GM18858 (cell line): ENCODE measurements around the gene ZNF322.
A peak's percentile ranks its signal among the peaks of the same experiment; 100 is the strongest.
"Not testable (repeated sequence)": the region's sequence is repeated elsewhere in the genome, so short reads cannot be mapped to it uniquely, and the experiment has no call there.

ENCODE experiments used
- ATAC-seq: cut with Tn5 transposase; IDR thresholded peaks from one replicate; pipeline ENCODE4 v1.9.1; 2021; ENCODE audit not compliant: unreplicated experiment

The ZNF322 gene

GRCh38 chr6:26659042-26659999 is at the start of gene ZNF322:
TSS of gene ZNF322 (minus strand) at chr6:26659746. CDS start at chr6:26638553, 21,193 bp downstream.
- peak; percentile 93 for ATAC-seq

DNA sequence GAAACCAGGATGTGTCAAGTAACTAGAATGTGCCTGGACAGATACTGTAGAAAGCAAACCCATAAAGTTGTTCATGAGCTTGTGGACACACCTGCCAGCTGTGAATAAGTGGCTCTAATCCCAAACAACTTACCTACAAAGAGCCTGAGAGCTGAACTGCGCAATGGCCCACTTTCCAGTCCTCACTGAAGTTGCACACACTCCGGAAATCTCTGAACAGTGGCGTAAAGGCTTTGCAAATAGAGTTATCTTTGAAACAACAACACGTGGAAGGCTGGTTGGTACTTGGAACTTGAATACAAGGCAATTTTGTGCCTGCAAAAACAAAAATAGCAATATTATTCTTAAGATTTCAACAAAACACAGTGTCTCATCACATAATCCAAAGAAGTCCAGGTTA is 46.2 kb upstream of the ZNF322 start:
- ATAC-seq: not testable (repeated sequence)

DNA sequence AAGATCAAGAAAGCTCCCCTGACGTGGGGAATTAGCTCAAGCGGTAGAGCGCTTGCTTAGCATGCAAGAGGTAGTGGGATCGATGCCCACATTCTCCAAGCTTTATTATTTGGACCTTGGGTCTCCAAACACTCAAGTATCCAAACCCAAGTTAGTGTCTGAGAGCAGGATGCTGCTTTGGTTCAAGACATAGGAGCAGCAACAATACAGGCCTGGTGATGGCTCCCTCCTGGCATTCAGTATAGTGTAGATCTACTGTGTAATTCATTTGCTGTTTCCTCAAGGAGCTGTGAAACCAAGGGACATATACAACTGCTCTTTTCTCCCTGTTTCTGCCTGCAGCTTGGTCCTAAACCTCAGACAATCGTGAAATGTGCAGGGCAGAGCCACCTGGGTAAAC is 45.8 kb upstream of the ZNF322 start:
- ATAC-seq: not testable (repeated sequence)

- not testable (repeated sequence) for ATAC-seq
These were observed 41.6 kb upstream of the ZNF322 start for GRCh38 chr6:26701023-26701747.

- ATAC-seq: not testable (repeated sequence)
These were observed 38.0 kb upstream of the ZNF322 start for GRCh38 chr6:26697496-26697895.

GRCh38 chr6:26689324-26689947 is 29.9 kb upstream of the ZNF322 start:
- not testable (repeated sequence) for ATAC-seq

GRCh38 chr6:26682435-26683042 is 23.0 kb upstream of the ZNF322 start:
- not testable (repeated sequence) for ATAC-seq

DNA sequence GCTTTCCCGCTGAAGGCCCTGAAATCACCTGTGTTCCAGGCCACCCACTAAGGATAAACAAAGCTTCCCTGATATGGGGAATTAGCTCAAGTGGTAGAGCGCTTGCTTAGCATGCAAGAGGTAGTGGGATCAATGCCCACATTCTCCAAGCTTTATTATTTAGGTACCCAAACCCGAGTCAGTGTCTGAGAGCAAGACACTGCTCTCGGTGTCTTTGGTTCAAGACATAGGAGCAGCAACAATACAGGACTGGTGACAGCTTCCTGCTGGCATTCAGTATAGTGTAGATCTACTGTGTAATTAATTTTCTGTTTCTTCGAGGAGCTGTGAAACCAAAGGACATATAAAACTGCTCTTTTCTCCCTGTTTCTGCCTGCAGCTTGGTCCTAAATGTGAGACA is 13.7 kb upstream of the ZNF322 start:
- ATAC-seq: not testable (repeated sequence)

DNA sequence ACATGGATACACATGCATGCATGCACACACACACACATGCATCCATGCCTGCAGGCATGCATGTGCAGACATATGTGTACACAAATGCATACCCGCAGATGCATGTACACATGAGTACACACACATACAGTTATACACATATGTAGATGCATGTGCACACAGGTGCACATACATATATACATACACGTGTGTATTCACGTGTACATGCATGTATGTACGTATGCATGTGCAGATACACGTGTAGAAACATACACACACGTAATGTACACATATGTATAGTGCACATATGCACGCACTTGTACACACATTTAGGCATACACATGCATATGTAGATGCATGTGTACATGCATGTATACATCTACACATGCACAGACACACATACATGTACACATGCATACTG is 11.0 kb upstream of the ZNF322 start:
- ATAC-seq: not testable (repeated sequence)

GRCh38 chr6:26670003-26670402 is 10.5 kb upstream of the ZNF322 start:
- ATAC-seq: not testable (repeated sequence)

DNA sequence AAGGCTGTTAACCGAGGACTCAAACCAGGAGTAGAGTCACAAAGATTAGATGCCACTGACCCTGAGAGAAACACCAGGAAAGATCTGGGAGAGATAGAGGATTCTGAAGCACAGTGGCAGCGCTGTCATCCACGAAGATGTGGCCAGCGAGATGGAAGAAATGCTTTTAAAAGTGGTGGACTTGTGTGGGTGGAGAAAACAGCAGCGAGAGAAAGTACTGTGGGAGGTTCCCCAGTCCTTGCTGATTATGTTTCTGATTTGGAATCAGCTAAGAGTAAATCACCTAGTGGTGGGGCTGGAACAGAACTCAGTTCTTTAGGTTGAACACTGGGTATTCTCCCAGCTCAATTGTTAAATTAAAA is 435 bp upstream of the ZNF322 start:
- peak; percentile 17 for ATAC-seq

DNA sequence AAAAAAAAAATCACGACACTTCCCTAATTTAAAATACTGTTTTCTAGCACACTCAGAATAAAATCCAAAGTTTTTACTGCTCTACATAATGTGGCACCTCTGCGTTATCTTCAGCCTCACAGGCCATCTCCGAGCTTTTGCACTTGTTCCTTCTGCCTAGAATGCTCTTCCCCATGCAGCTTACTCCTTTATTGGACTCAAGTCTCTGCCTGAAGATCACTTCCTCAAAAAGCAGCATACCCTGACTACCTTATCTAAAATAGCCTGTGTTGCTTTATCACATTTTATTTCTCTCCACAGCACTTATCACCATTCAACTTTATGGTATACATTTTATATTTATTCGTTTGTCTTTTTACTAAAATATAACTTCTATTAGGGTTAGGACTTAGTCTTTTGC is 2.3 kb downstream of the ZNF322 start:
- no peak for ATAC-seq

GRCh38 chr6:26653007-26653406 is 6.5 kb downstream of the ZNF322 start:
- ATAC-seq: no peak

DNA sequence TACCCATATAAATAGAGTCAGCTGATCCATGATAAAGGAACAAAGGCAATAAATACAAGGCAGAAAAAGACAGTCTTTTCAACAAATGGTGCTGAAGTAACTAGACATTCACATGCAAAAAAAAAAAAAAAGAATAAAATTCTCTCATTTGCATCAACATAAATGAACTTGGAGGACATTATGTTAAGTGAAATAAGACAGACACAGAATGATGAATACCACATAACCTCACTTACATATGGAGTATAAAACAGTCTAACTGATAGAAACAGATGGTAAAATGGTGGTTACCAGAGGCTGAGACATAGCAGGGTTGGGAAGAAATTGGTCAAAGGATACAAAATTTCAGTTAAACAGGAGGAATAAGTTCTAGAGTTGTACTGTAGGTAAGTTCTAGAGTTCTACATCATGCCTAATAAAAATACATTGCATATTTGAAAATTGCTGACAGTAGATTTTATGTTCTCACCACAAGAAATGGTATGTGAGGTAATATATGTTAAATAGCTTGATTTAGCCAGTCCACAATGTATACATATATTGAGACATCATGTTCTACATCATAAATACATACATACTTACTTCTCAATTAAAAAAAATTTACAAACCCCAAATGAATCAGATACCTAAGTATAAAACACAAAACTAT is 8.3 kb downstream of the ZNF322 start:
- ATAC-seq: no peak

GRCh38 chr6:26646074-26646473 is 13.5 kb downstream of the ZNF322 start:
- ATAC-seq: no peak

- ATAC-seq: no peak
These were observed 18.7 kb downstream of the ZNF322 start for GRCh38 chr6:26640806-26641205.

DNA sequence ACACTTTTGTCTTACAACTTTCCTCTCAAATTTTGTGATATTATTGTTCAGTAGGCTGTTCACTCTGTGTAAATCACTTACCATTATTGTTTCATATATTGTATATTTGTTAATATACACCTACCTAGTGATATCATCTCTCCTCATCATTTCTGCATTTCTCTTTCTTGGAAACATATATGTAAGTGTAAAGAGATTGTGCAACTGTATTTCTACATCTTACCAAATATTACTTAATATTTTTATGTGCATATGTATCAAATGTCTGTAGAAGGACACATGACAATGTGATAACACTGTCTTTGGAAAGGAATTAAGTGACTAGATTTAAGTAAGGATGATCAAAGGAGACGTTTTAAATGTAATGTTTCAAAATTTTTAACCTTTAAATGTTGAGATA is 30.2 kb downstream of the ZNF322 start:
- no peak for ATAC-seq

- ATAC-seq: no peak
These were observed 31.7 kb downstream of the ZNF322 start for GRCh38 chr6:26627843-26628242.

DNA sequence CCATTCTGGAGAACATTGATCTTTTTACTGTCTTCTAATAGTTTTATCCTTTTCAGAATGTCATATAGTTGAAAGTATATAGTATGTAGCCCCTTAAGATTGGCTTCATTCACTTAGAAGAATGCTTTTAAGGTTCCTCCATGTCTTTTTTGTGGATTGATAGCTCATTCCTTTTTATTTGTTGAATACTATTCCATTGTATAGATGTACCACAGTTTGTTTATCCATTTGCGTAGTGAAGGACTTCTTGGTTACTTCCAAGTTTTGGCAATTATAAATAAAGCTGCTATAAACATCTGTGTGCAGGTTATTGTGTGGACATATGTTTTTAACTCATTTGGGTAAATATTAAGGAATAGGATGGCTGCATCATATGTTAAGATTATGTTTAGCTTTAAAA is 35.0 kb downstream of the ZNF322 start:
- ATAC-seq: no peak

GRCh38 chr6:26623339-26623859 is 36.1 kb downstream of the ZNF322 start:
- no peak for ATAC-seq
